GM10847 (cell line): ENCODE measurements around the gene PGAM5.

Experiments used
- POLR2A ChIP-seq: IDR thresholded peaks from 2 replicates; pipeline ENCODE4 v1.6.1; 2011; ENCODE audit not compliant: insufficient read length; ENCODE audit errors: extremely low read depth

Gene PGAM5

DNA sequence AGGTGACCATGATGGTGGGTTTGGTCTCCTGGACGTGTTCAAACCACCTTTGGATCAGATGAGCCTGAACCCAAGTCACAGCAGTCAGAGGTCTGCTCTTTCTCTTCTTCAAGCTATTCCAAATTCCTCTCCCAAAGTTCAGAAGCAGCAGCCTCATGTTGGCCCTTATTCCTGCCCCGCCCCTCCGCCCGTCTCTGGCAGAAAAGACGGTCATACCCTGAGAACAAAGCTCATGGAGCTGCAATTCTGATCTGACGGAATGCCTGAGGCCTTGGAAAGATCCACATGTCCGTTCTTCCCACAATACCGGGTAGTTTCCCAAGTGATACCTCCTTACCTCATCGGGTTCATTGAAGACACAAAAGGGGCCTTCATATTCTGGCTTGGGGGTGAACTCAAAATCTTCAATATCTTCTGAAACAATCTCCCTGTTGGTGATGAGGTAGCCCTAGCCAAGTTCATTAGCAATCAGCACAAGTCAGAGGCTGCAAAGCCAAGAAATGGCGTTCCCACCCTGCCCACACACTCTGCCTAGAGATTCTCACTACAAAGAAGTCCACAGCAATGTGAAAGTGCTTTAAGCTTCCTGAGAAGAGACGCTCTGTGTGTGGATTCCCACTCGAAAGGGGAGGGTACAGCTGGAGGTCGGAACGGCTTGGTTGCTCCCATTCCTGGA is 34.7 kb upstream of the PGAM5 start:
- TF ChIP-seq POLR2A, result no peak

DNA sequence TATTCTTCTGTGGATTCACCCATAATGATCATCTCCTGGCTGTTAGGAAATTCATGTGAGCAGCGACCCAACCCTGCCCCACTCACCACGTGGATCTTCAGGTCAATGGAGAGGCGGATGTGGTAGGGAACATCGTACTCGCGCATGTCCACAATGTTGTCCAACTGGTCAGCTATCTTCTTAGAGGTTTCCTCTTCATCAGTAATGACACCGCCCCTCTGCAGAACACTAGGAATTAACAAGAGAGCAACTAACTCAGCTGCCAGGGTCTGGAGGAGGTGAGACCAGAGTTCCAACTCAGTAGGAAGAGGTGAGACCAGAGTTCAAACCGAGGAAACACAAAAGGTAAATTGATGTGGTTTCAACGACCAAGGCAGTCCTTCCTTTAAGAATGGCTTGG is 33.1 kb upstream of the PGAM5 start:
- TF ChIP-seq POLR2A, result no peak

DNA sequence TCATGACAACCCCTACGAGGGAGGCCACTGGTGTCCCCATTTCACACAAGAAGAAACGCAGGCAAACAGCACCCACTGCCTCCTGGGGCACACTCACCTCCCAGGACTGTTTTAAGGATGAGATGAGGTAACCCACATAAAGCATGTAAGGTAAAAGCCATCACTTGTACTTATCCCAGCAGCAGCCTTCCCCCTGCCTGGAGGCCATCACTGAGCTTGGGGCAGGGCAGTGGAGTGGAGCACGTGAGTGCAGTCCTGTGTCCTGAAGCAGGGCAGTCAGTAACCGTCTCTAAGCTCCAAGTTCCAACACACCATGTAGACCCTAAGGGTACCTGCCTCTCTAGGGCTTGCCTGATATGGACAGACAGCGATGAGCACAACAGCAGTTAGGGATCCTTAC is 25.2 kb upstream of the PGAM5 start:
- TF ChIP-seq POLR2A, result no peak

DNA sequence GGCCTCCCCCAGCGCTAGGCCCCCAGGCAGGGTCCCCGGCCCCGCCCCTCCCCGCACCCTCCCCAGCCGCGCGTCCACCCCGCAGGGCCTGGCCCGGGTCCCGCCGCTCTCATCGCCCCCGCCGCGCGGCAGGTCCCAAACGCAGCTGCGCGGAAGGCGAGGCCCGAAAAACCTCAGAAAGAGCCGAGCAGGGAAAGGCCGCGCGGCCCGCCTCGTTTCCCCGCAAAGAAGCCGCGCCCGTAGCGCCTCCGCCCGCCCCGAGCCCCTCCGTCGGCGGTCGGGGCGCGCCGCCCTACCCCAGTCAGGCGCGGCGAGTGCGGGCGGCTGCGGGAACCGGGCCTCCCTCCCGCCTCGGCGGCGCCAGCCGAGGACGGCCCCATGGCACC is 23.8 kb upstream of the PGAM5 start:
- no peak for TF ChIP-seq POLR2A

DNA sequence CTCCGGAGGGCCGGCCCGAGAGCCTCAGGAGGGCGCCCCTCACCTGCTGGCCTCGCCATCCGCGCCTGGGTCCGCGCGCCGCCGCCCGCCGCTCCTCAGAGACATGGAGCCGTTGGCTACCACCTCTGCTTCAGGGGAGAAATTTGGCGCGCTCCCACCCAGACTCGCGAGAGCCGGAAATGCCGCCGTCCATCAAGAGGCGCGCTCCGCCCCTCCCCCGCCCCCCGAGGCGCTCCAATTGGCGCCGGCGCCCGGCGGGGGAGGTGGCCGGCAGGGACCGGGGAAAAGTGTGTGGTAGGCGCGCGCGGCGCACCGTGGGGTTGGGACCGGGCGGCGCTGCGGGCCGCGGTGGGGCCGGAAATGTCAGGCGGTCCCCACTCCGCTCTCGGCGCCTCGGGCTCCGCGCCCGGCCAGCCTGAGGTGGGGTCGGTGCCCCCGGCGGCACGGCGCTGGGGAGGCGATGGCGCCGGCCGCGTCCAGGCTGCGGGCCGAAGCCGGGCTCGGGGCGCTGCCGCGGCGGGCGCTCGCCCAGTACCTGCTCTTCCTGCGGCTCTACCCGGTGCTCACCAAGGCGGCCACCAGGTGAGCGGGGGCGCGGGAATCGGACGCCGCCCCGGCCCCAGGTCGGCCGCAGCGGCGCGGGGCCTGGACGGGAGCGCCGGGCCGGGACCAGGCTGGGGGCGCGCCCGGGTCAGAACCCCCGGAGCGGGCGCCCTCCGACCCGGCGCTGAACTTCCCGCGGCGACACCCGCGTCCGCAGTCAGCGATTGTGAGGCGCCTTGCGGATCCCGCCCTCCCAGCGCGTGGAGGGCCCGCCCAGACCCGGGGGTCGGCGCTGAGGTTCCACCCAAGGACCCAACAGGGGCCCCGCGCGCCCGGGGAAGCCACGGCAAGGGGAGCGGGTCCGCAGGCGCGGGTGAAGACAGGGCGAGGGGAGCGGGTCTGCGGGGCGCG is 23.2 kb upstream of the PGAM5 start, which contains the start of the genes POLE and PXMP2:
TSS of gene POLE (minus strand) at position 132 of the 954 bp plus-strand sequence. CDS start at position 105, 27 bp downstream.
TSS of gene PXMP2 (plus strand) at position 377 of the 954 bp plus-strand sequence. CDS start at position 461, 84 bp downstream.
- TF ChIP-seq POLR2A, result peak; percentile 42

DNA sequence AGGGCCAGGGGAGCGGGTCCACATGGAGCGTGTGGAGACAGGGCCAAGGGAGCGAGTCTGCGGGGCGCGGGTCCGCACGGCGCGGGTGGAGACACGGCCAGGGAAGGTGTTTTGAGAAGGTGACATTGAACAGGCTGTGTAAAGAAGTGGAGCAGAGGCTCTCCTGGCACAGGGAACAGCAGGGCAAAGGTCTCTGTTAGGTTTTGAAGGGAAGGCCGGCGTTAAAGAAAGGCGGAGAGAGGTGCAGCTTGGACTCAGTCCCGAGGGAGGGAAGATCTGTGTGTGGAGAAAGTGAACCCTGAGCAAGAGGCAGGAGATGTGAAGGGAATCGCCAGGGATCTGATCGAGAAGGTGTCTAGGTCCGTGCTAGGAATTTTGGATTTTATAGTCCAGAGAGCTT is 21.4 kb upstream of the PGAM5 start:
- TF ChIP-seq POLR2A, result no peak

DNA sequence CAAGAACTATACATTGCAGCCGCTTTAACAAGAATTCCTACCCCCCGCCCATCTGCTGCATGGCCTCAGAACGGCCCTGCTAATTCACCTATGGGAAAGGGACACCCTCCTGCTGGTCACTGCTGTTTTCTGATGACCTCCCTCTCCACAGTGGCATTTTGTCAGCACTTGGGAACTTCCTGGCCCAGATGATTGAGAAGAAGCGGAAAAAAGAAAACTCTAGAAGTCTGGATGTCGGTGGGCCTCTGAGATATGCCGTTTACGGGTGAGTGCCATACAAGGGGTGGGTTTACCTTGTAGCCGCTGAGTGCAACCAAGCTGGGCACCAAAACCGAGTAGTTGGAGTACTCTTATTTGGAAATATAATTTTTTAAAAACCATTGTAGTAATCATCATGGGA is 20.5 kb upstream of the PGAM5 start:
- TF ChIP-seq POLR2A, result no peak

DNA sequence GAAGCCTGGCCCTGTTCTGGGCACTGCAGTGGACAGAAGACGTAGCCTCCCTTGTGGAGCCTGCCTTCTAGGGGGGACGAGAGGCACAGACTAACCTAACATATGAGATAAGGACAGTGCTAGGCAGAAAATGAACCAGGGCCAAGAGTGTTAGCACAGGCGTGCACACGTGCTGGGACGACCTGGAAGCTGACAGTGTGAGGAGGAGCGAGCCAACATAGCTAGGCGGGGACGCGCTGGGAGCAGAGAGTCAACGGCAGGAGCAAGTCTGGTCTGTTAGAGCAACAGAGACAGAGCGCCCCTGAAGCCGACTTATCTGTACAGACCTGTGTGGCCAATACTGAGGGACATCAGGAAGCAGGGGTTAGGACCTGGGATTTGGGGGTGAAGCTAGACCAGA is 15.2 kb upstream of the PGAM5 start:
- no peak for TF ChIP-seq POLR2A

DNA sequence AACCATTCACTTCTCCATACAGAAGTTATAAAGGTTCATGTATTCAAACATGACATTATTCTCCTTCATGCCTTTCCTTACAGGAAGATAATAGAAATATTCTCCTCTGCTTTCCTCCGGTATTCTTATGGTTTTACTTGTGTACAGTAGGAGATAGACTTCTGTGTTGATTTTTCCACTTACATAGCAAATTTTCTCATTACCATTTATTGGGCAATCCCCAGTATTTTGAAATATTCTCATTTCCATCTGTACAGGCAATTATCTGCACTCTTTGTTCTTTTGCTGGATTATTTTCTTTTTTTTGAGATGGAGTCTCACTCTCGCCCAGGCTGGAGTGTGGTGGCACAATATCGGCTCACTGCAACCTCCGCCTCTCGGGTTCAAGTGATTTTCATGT is 12.3 kb upstream of the PGAM5 start:
- no peak for TF ChIP-seq POLR2A

DNA sequence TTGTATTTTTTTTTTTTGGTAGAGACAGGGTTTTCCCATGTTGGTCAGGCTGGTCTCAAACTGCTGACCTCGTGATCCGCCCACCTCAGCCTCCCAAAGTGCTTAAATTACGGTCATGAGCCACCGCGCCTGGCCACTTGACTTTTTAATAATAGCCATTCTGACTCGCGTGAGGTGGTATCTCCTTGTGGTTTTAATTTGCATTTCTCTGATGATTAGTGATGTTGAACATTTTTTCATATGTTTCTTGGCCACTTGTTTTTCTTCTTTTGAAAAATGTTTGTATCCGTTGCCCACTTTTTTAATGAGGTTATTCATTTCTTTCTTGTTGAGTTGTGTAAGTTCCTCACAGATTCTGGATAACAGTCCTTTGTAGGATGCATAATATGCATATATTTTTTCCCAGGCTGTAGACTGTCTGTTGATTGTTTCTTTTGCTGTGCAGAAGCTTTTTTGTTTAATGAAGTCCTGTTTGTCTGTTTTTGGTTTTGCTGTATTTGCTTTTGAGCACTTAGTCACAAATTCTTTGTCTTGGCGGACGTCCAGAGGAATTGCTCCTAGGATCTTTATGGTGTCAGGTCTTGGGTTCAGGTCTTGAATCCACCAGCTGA is 10.3 kb upstream of the PGAM5 start:
- TF ChIP-seq POLR2A, result no peak

DNA sequence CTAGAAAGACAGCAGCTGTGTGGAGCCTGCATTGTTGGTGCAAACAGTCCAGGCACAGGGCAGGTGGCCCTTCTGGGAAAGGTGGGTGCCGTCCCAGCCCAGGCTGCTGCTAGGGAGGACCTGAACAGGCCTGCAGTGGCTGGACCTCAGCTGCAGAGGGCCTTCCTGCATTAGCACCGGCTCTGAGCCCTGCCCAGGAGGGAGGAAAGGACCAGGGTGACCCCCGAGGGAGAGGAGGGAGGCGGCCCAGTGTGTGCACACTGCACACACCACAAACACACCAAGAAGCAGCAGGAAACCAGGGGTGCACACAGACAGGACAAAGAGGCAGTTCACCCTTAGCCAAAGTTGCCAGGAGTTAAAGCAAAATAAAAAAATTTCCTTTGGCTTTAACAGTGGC is 8.0 kb upstream of the PGAM5 start:
- no peak for TF ChIP-seq POLR2A

DNA sequence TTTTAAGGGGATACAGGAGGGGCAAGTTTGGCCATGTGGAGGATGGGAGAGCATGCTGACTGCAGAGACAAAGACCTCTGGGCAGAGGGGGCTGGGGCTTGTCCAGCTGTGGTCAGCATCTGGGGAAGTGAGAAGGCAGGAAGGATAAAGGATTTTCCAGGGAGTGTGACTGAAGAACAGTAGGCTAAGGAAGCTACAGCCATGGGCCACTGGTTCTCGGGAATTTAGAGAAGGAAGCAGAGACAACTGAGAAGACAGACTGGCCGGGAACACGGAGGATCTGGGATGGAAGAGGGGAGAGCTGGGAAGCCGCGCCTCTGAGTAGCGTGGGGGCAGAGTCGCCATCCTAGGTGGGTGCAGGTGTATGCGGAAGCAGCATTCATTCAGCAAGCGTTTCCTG is 7.0 kb upstream of the PGAM5 start:
- TF ChIP-seq POLR2A, result no peak

DNA sequence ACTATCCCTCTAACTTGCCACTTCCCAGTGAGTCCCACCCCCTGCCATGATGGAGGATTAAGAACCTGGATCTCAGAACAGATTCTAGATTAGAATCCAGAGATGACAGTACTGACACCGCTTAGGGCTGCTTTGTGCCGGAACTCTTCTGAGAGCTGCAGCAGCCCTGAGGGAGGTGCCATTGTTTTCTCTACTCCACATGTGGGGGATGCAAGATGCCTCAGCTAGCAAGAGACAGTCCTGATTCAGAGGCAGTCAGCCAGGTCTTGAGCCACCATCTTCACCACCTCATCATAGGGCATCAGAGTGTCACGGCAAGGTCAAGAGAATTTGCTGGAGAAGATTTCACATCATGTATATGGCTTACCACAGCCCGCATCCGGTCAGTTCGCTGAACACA is 3.4 kb upstream of the PGAM5 start:
- TF ChIP-seq POLR2A, result no peak

DNA sequence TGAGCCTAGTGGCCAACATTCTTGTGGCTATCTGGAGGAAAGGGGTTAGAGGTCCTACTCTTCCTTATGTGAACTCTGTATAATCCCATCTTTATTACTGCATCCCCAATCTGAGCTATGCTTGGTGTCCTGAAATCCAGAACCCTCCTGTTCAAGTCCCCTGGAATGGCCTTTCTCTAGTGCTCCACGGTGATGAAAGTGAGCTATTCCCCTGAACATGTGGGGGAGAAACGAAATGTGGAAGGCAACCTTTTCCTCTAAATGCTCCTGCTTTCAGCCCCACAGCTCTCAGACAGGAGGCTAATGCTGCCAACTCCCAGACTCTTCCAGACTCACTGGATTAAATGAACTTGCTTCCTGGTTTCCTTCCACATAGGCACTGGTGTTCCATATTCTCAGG is 2.5 kb upstream of the PGAM5 start:
- TF ChIP-seq POLR2A, result no peak

DNA sequence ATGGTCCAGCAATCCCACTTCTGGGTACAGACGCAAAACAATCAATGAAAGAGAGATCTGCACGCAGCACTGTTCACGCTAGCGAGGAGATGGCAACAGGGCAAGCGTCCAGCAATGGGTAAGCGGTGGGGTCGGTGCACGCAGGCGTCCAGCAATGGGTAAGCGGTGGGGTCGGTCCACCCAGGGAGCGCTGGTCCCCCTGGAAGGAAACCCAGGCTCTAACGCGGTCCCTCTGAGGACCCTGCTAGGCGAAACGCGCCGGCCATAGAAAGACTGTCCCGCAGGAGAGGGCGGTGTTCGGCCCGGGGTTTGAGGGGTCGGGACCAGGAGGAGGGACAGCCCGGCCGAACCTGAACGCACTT is 618 bp upstream of the PGAM5 start:
- no peak for TF ChIP-seq POLR2A
